HCT116 (cell line): ENCODE results near the gene COL26A1. TPM values are rescaled to one million over a fixed set of nuclear protein-coding genes. Genes with fewer than 3 reads are reported as not detected.

ENCODE experiments used
- ATAC-seq: fragments of 200-7000 bp; cut with Tn5 transposase; 2 replicates; pipeline ENCODE4 v1.9.1; 2020; ENCODE audit warnings: mild to moderate bottlenecking, moderate library complexity
- BruUV-seq: library from RNA; stranded (reverse); fragments of 400-500 nt; replicated peaks from 2 replicates; lab custom pipeline; 2021; lab: Mats Ljungman, UMichigan
- CTCF ChIA-PET: fragments of 300-600 bp; sonication (Branson Sonifier 250); formaldehyde crosslinking; loops from one replicate; lab custom pipeline; 2021; ENCODE audit warnings: antibody characterized with exemption; lab: Charles Lee
- POLR2A ChIA-PET: fragments of 300-600, 350-600 bp; sonication (Branson Sonifier 250); formaldehyde crosslinking; loops from one replicate; lab custom pipeline; 2021; ENCODE audit warnings: antibody characterized with exemption; lab: Charles Lee
- RAD21 ChIA-PET, 2 experiments: fragments of 300-600 bp; sonication (Branson Sonifier 250); formaldehyde crosslinking; loops; one replicate each; lab custom pipeline; 2023; ENCODE audit warnings: low total read pairs in 2 of 2; ENCODE audit not compliant: uncharacterized antibody in 2 of 2, unreplicated experiment in 2 of 2, low non-redundant PET in 1 of 2; lab: Charles Lee
- DNase-seq: peaks from one replicate; pipeline ENCODE4 v3.0.0-alpha.2; 2010; ENCODE audit warnings: low read depth, low spot score
- H2AFZ ChIP-seq: fragments of 200-600 bp; shearing (Covaris generic), sonication (generic); 2 replicates; pipeline ENCODE4 v1.6.1; 2017; ENCODE audit warnings: low read depth, mixed run types, mixed read lengths, antibody characterized with exemption, low read length; ENCODE audit not compliant: poor library complexity, severe bottlenecking
- H3K27ac ChIP-seq: 2 replicates; pipeline ENCODE4 v1.5.1; 2012; ENCODE audit warnings: low read depth, low read length
- H3K27me3 ChIP-seq: fragments of 200-600 bp; sonication (generic); 2 replicates; pipeline ENCODE4 v1.6.1; 2016; ENCODE audit warnings: mixed run types, low read length, mixed read lengths; ENCODE audit not compliant: insufficient read depth
- H3K36me3 ChIP-seq, 2 experiments: fragments of 200-500 bp in 1 of 2; fragments of 200-600 bp in 1 of 2; sonication (Bioruptor generic) in 1 of 2; sonication (generic) in 1 of 2; 2 replicates each; pipeline versions ENCODE4 v1.5.1 to v1.6.1; 2014 to 2016; ENCODE audit warnings: low read length in 2 of 2, inconsistent platforms in 1 of 2, mixed read lengths in 1 of 2, mixed run types in 1 of 2; ENCODE audit not compliant: insufficient read depth in 2 of 2, control insufficient read depth in 1 of 2
- H3K4me1 ChIP-seq, 2 experiments: fragments of 200-600 bp in 1 of 2; sonication (generic) in 1 of 2; 2 replicates each; pipeline versions ENCODE4 v1.5.1 to v1.6.1; 2012 to 2017; ENCODE audit warnings: low read length in 2 of 2, inconsistent platforms in 1 of 2, mild to moderate bottlenecking in 1 of 2, mixed read lengths in 1 of 2, mixed run types in 1 of 2, moderate library complexity in 1 of 2; ENCODE audit not compliant: insufficient read depth in 2 of 2, control insufficient read depth in 1 of 2
- H3K4me2 ChIP-seq: fragments of 200-600 bp; sonication (generic); 2 replicates; pipeline ENCODE4 v1.6.1; 2017; ENCODE audit warnings: mixed run types, low read length, mixed read lengths
- H3K4me3 ChIP-seq, 2 experiments: fragments of 200-600 bp in 1 of 2; sonication (generic) in 1 of 2; replicated peaks in 1 of 2; 2 replicates each; pipeline ENCODE4 v1.5.1; 2011 to 2016; ENCODE audit warnings: low read length in 2 of 2, control low read depth in 1 of 2, low read depth in 1 of 2, mild to moderate bottlenecking in 1 of 2, mixed read lengths in 1 of 2, mixed run types in 1 of 2
- H3K79me2 ChIP-seq: fragments of 200-600 bp; sonication (generic); 2 replicates; pipeline ENCODE4 v1.6.1; 2017; ENCODE audit warnings: mild to moderate bottlenecking, mixed run types, low read length, moderate library complexity, mixed read lengths; ENCODE audit not compliant: insufficient read depth
- H3K9ac ChIP-seq: fragments of 200-600 bp; sonication (generic); 2 replicates; pipeline ENCODE4 v1.6.1; 2016; ENCODE audit warnings: low read length, mixed read lengths
- H3K9me2 ChIP-seq: fragments of 200-600 bp; sonication (generic), shearing (Covaris generic); 2 replicates; pipeline ENCODE4 v1.6.1; 2017; ENCODE audit warnings: mixed run types, mild to moderate bottlenecking, moderate library complexity; ENCODE audit not compliant: insufficient read depth
- H3K9me3 ChIP-seq, 2 experiments: fragments of 200-500 bp in 1 of 2; fragments of 200-600 bp in 1 of 2; sonication (Bioruptor generic) in 1 of 2; sonication (generic) in 1 of 2; 2 replicates each; pipeline ENCODE4 v1.6.1; 2014 to 2017; ENCODE audit warnings: low read length in 2 of 2, mixed read lengths in 2 of 2, inconsistent platforms in 1 of 2, low read depth in 1 of 2, mild to moderate bottlenecking in 1 of 2, mixed run types in 1 of 2, moderate library complexity in 1 of 2; ENCODE audit not compliant: control insufficient read depth in 1 of 2, insufficient read depth in 1 of 2
- H4K20me1 ChIP-seq: fragments of 200-600 bp; sonication (generic), shearing (Covaris generic); 2 replicates; pipeline ENCODE4 v1.6.1; 2017; ENCODE audit warnings: mixed run types, mild to moderate bottlenecking, moderate library complexity; ENCODE audit not compliant: insufficient read depth
- ELF1 ChIP-seq: IDR thresholded peaks from 2 replicates; pipeline ENCODE4 v1.6.1; 2012; ENCODE audit warnings: low read depth, borderline replicate concordance
- EZH2 ChIP-seq: fragments of 200-600 bp; sonication (generic); IDR thresholded peaks from 2 replicates; pipeline ENCODE4 v1.6.1; 2017; ENCODE audit warnings: antibody characterized with exemption, mixed run types
- FOSL1 ChIP-seq: IDR thresholded peaks from 2 replicates; pipeline ENCODE4 v1.6.1; 2012; ENCODE audit warnings: low read depth
- POLR2A ChIP-seq: IDR thresholded peaks from 2 replicates; pipeline ENCODE4 v1.7.0; 2011; ENCODE audit warnings: borderline replicate concordance; ENCODE audit not compliant: insufficient read depth, insufficient read length; ENCODE audit errors: extremely low read depth
- POLR2AphosphoS5 ChIP-seq: IDR thresholded peaks from 2 replicates; pipeline ENCODE4 v1.6.1; 2011; ENCODE audit warnings: mild to moderate bottlenecking, low read depth, low read length, moderate library complexity
- SRF ChIP-seq: IDR thresholded peaks from 2 replicates; pipeline ENCODE4 v1.6.1; 2012; ENCODE audit warnings: low read depth
- TCF7L2 ChIP-seq: IDR thresholded peaks from 2 replicates; pipeline ENCODE4 v1.7.0; 2011; ENCODE audit warnings: borderline replicate concordance, inconsistent platforms; ENCODE audit not compliant: insufficient read depth, insufficient read length; ENCODE audit errors: extremely low read depth
- ZFX ChIP-seq: fragments of 450-650 bp; IDR thresholded peaks from 2 replicates; pipeline ENCODE4 v1.6.1; 2017
- intact Hi-C: fragments of 100-400 bp; cut with micrococcal nuclease; formaldehyde crosslinking; loops from 2 replicates; pipeline ENCODE4 v1.10.0; 2022
- total RNA-seq: library from RNA; stranded (reverse); gene quantifications from one replicate; pipeline ENCODE4 v1.2.1, GENCODE V29; 2021; ENCODE audit not compliant: unreplicated experiment
- TF ChIP-seq, protein P1 (sequence below): IDR thresholded peaks from 2 replicates; pipeline ENCODE4 v1.6.1; 2011; ENCODE audit warnings: mild to moderate bottlenecking, low read length, moderate library complexity; ENCODE audit not compliant: insufficient replicate concordance; ENCODE audit errors: extremely low read depth

COL26A1 gene
- total RNA-seq, 1 experiment from 2014 or later: 0.27 TPM

GRCh38 chr7:101442426-101443070, 79.9 kb downstream of the COL26A1 start:
- ATAC-seq (no peak), DNase-seq (no peak)
- Histone ChIP-seq H4K20me1 (no peaks in the 10 kb centered on the region), H3K27ac (no peak overlapping the region), H3K9me3 (no peaks in the 10 kb centered on the region), H3K9ac (no peak overlapping the region), H3K4me1 (peaks cover 3 to 9% of the 10 kb centered on the region in 2 experiments; a peak in 3 of 4 replicates), H3K27me3 (no peaks in the 10 kb centered on the region), H2AFZ (no peak overlapping the region), H3K4me3 (no peak overlapping the region), H3K79me2 (no peaks in the 10 kb centered on the region), H3K36me3 (no peaks in the 10 kb centered on the region), H3K9me2 (no peaks in the 10 kb centered on the region), H3K4me2 (peak overlapping the region; percentile 30; the same call in 1 of the 2 replicates)
- no TSS peak for BruUV-seq
- RAD21 ChIA-PET: no interaction called here
- TF ChIP-seq ELF1 (no peak), EZH2 (no peak)
- CTCF ChIA-PET: no interaction called here
- intact Hi-C loops: no loop called here
- POLR2A ChIA-PET: no interaction called here

GRCh38 chr7:101450064-101450463, 87.4 kb downstream of the COL26A1 start:
- H2AFZ ChIP-seq: no peak overlapping the region
- H3K4me3 ChIP-seq: no peak overlapping the region
- DNase-seq: no peak
- no peak overlapping the region for H3K9ac ChIP-seq
- CTCF ChIA-PET: no interaction called here
- H3K79me2 ChIP-seq: no peaks in the 10 kb centered on the region
- no peak for TF ChIP-seq SRF
- TF ChIP-seq TCF7L2: no peak
- TF ChIP-seq, protein P1, sequence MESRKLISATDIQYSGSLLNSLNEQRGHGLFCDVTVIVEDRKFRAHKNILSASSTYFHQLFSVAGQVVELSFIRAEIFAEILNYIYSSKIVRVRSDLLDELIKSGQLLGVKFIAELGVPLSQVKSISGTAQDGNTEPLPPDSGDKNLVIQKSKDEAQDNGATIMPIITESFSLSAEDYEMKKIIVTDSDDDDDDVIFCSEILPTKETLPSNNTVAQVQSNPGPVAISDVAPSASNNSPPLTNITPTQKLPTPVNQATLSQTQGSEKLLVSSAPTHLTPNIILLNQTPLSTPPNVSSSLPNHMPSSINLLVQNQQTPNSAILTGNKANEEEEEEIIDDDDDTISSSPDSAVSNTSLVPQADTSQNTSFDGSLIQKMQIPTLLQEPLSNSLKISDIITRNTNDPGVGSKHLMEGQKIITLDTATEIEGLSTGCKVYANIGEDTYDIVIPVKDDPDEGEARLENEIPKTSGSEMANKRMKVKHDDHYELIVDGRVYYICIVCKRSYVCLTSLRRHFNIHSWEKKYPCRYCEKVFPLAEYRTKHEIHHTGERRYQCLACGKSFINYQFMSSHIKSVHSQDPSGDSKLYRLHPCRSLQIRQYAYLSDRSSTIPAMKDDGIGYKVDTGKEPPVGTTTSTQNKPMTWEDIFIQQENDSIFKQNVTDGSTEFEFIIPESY: no peak
- no peak for TF ChIP-seq FOSL1
- TF ChIP-seq POLR2A: no peak
- no peak for TF ChIP-seq ZFX
- no peak for TF ChIP-seq POLR2AphosphoS5
- TF ChIP-seq, all 23 proteins: peak for 0
- intact Hi-C loops: no loop called here
- Histone ChIP-seq H4K20me1 (no peaks in the 10 kb centered on the region), H3K9me2 (no peaks in the 10 kb centered on the region), H3K27me3 (no peaks in the 10 kb centered on the region), H3K4me2 (no peak overlapping the region), H3K9me3 (no peaks in the 10 kb centered on the region), H3K4me1 (0 out of 4 replicates have a peak, but pooled peaks cover 0 to 7% of the 10 kb centered on the region in 2 experiments), H3K36me3 (no peaks in the 10 kb centered on the region), H3K27ac (no peak overlapping the region)
- RAD21 ChIA-PET: no interaction called here
- POLR2A ChIA-PET: no interaction called here
- peak; percentile 52; the same call in 1 of the 2 replicates for ATAC-seq
- BruUV-seq: no TSS peak
